ENCODE data around the gene CDC16. TPM values are rescaled to one million over a fixed set of nuclear protein-coding genes. Genes with fewer than 3 reads are reported as not detected.

CDC16 gene
- total and polyA plus RNA-seq, 2 donors (not counting 1 experiment from before 2014, with no cell fraction given) = 94.8 to 127 TPM

- H2AFZ ChIP-seq (ENCODE audit: insufficient read depth, low read depth, low read length, poor library complexity, severe bottlenecking) = no peak overlapping the region
- no peaks in the 10 kb centered on the region for H3K27me3 ChIP-seq (replicated peaks in 1 of 4; ENCODE audit: control extremely low read depth in 1 of 4, control insufficient read depth in 3 of 4, insufficient read depth in 4 of 4, low read length in 3 of 4)
- H3K27ac Mint-ChIP-seq = no peak overlapping the region
- H3K4me3 ChIP-seq (ENCODE audit: control extremely low read depth in 1 of 5, extremely low read depth in 1 of 5, insufficient read depth in 1 of 5, low read depth in 2 of 5, low read length in 4 of 5) = no peak overlapping the region
- H4K20me1 ChIP-seq (ENCODE audit: control insufficient read depth, insufficient read depth, low read length, poor library complexity, severe bottlenecking) = peaks cover 18% of the 10 kb centered on the region
- ChIA-PET CTCF (interaction anchor here (1.4 kb wide), 1 partner anchor 26 kb away, joined by 3 read pairs; no protein-coding TSS in a partner anchor), POLR2A (no interaction called here)
- no peaks in the 10 kb centered on the region for H3K9me3 Mint-ChIP-seq (ENCODE audit: insufficient read depth)
- ATAC-seq (ENCODE audit: low read depth) (no peak), DNase-seq (no peak)
- no peaks in the 10 kb centered on the region for H3K27me3 Mint-ChIP-seq
- H3K27ac ChIP-seq (ENCODE audit: low read length in 2 of 2) = no peak overlapping the region
- intact Hi-C loops (cut with micrococcal nuclease) = no loop called here
- H3K4me3 Mint-ChIP-seq = no peak overlapping the region
- peaks cover 30% of the 10 kb centered on the region for H3K79me2 ChIP-seq (ENCODE audit: control insufficient read depth, insufficient read depth, low read length)
- peaks cover 0 to 3% of the 10 kb centered on the region in 2 experiments for H3K36me3 ChIP-seq (replicated peaks in 1 of 2; ENCODE audit: control extremely low read depth in 1 of 2, control insufficient read depth in 1 of 2, extremely low read depth in 1 of 2, insufficient read depth in 2 of 2, low read length in 1 of 2)
- peaks cover 25 to 27% of the 10 kb centered on the region in 2 donors for H3K4me1 ChIP-seq (ENCODE audit: control insufficient read depth in 2 of 2, insufficient read depth in 2 of 2, low read length in 2 of 2)
- H3K4me2 ChIP-seq (replicated peaks; ENCODE audit: low read depth, low read length, poor library complexity, severe bottlenecking) = peak overlapping the region; percentile 20
- no peak overlapping the region for H3K9ac ChIP-seq (ENCODE audit: low read length)
- no CpG with 5 or more reads among the region's 2 CpGs for WGBS (ENCODE audit: insufficient coverage)
- no peaks in the 10 kb centered on the region for H3K9me3 ChIP-seq (ENCODE audit: control extremely low read depth in 1 of 3, control insufficient read depth in 2 of 3, insufficient read depth in 1 of 3, low read length in 2 of 3)
- peaks cover 34% of the 10 kb centered on the region for H3K4me1 Mint-ChIP-seq
- TF ChIP-seq EZH2 (IDR thresholded peaks at IDR 0.05; ENCODE audit: borderline replicate concordance, insufficient read depth, low read depth, low read length, poor library complexity, severe bottlenecking) = no peak
- no peak for TF ChIP-seq CTCF (IDR thresholded peaks at IDR 0.05)
Observed at GRCh38 chr13:114311908-114312307, 77.2 kb downstream of the CDC16 start.

- Histone ChIP-seq H3K27ac (ENCODE audit: low read length in 2 of 2) (peak overlapping the region; percentile 80 to 88), H3K4me2 (replicated peaks; ENCODE audit: low read depth, low read length, poor library complexity, severe bottlenecking) (peak overlapping the region; percentile 80), H3K36me3 (replicated peaks in 1 of 2; ENCODE audit: control extremely low read depth in 1 of 2, control insufficient read depth in 1 of 2, extremely low read depth in 1 of 2, insufficient read depth in 2 of 2, low read length in 1 of 2) (no peaks in the 10 kb centered on the region), H4K20me1 (ENCODE audit: control insufficient read depth, insufficient read depth, low read length, poor library complexity, severe bottlenecking) (peaks cover 31% of the 10 kb centered on the region), H2AFZ (ENCODE audit: insufficient read depth, low read depth, low read length, poor library complexity, severe bottlenecking) (peak overlapping the region; percentile 81), H3K9me3 (ENCODE audit: control extremely low read depth in 1 of 3, control insufficient read depth in 2 of 3, insufficient read depth in 1 of 3, low read length in 2 of 3) (no peaks in the 10 kb centered on the region), H3K27me3 (replicated peaks in 1 of 4; ENCODE audit: control extremely low read depth in 1 of 4, control insufficient read depth in 3 of 4, insufficient read depth in 4 of 4, low read length in 3 of 4) (no peaks in the 10 kb centered on the region), H3K9ac (ENCODE audit: low read length) (peak overlapping the region; percentile 77), H3K4me1 (ENCODE audit: control insufficient read depth in 2 of 2, insufficient read depth in 2 of 2, low read length in 2 of 2) (peaks cover 27% of the 10 kb centered on the region in 2 donors), H3K79me2 (ENCODE audit: control insufficient read depth, insufficient read depth, low read length) (peaks cover 43% of the 10 kb centered on the region), H3K4me3 (ENCODE audit: control extremely low read depth in 1 of 5, extremely low read depth in 1 of 5, insufficient read depth in 1 of 5, low read depth in 2 of 5, low read length in 4 of 5) (peak overlapping the region in 4 of 5 experiments; percentile 54 to 86 (median 72))
- DNase-seq = peak; percentile 46
- ATAC-seq (ENCODE audit: low read depth) = no peak
- Mint-ChIP-seq H3K4me1 (peaks cover 39% of the 10 kb centered on the region), H3K27ac (peak overlapping the region; percentile 92), H3K27me3 (no peaks in the 10 kb centered on the region), H3K4me3 (peak overlapping the region; percentile 90), H3K9me3 (ENCODE audit: insufficient read depth) (no peaks in the 10 kb centered on the region)
- TF ChIP-seq CTCF (IDR thresholded peaks at IDR 0.05) (no peak), EZH2 (IDR thresholded peaks at IDR 0.05; ENCODE audit: borderline replicate concordance, insufficient read depth, low read depth, low read length, poor library complexity, severe bottlenecking) (no peak)
- ChIA-PET POLR2A (interaction anchor here (0.7 to 1.4 kb wide), 3 partner anchors 32 to 820 kb away, joined by 3 to 10 read pairs (median 3); partner anchors contain the start of gene UPF3A), CTCF (interaction anchor here (1.7 kb wide), 1 partner anchor 21 kb away, joined by 6 read pairs; no protein-coding TSS in a partner anchor)
- intact Hi-C loops (cut with micrococcal nuclease) = no loop called here
- 71% methylated on average over 8 of the region's 17 CpGs for WGBS (ENCODE audit: insufficient coverage)
Observed at GRCh38 chr13:114313061-114313860, 78.6 kb downstream of the CDC16 start.

Measured in B cell (primary cell).